Measurements from ENCODE around the gene IL15RA. TPM values are rescaled to one million over a fixed set of nuclear protein-coding genes. Genes with fewer than 3 reads are reported as not detected.

The IL15RA gene
- total and polyA plus RNA-seq, 2 of the 8 experiments (the other 6 are each of a cell fraction or from before 2014, with no cell fraction given): 1.3 to 1.4 TPM

- no peak overlapping the region for H2BK120ac ChIP-seq (replicated peaks; ENCODE audit: low read depth, low read length)
- no peak overlapping the region for H2AK5ac ChIP-seq (ENCODE audit: low read depth, low read length)
- no peaks in the 10 kb centered on the region for H3K79me1 ChIP-seq (ENCODE audit: low read depth, low read length)
- H3K18ac ChIP-seq (ENCODE audit: extremely low read depth, low read length): no peak overlapping the region
- no peak overlapping the region for H3K4ac ChIP-seq (replicated peaks; ENCODE audit: insufficient read length, low read depth, low read length)
- FAIRE-seq (no peak), DNase-seq (ENCODE audit: low read depth in 1 of 2, low spot score in 2 of 2) (no peak)
- no peaks in the 10 kb centered on the region for H3K9me3 ChIP-seq (ENCODE audit: insufficient read depth in 2 of 2, low read depth in 1 of 2, low read length in 1 of 2)
- H3K27me3 ChIP-seq (replicated peaks in 1 of 4; ENCODE audit: control insufficient read depth in 3 of 4, extremely low read depth in 1 of 4, insufficient read depth in 3 of 4, low read length in 3 of 4): no peaks in the 10 kb centered on the region
- ChIA-PET CTCF (ENCODE audit: partially characterized antibody) (interaction anchor here (0.6 to 3.2 kb wide), 28 partner anchors 8 to 392 kb away, joined by 3 to 15 read pairs (median 5); no protein-coding TSS in a partner anchor), POLR2A (ENCODE audit: partially characterized antibody) (no interaction called here)
- H2BK5ac ChIP-seq (ENCODE audit: low read depth, low read length): no peak overlapping the region
- no peak overlapping the region for H3K4me3 ChIP-seq (ENCODE audit: extremely low read depth in 1 of 4, insufficient read depth in 2 of 4, low read depth in 3 of 4, low read length in 4 of 4)
- H3K9ac ChIP-seq (replicated peaks in 1 of 4; ENCODE audit: extremely low read depth in 1 of 4, low read depth in 3 of 4, low read length in 3 of 4): no peak overlapping the region
- H2BK20ac ChIP-seq (ENCODE audit: low read length): no peak overlapping the region
- no peaks in the 10 kb centered on the region for H3K36me3 ChIP-seq (ENCODE audit: control insufficient read depth in 2 of 4, insufficient read depth in 4 of 4, low read length in 3 of 4)
- H4K91ac ChIP-seq (replicated peaks; ENCODE audit: insufficient read length, low read length): peak overlapping the region; percentile 44
- no peaks in the 10 kb centered on the region for H3K79me2 ChIP-seq (ENCODE audit: control insufficient read depth in 1 of 2, insufficient read depth in 2 of 2, low read length in 2 of 2)
- H3K23ac ChIP-seq (ENCODE audit: insufficient read length): no peak overlapping the region
- no peak overlapping the region for H2AFZ ChIP-seq (ENCODE audit: low read length)
- H4K5ac ChIP-seq (ENCODE audit: insufficient read length, low read depth, low read length): no peak overlapping the region
- H2BK15ac ChIP-seq (ENCODE audit: low read length): no peak overlapping the region
- no peaks in the 10 kb centered on the region for H4K20me1 ChIP-seq (replicated peaks in 1 of 2; ENCODE audit: control insufficient read depth in 1 of 2, insufficient read depth in 2 of 2, low read length in 2 of 2)
- H3K56ac ChIP-seq (replicated peaks; ENCODE audit: insufficient read length, low read depth, low read length): no peak overlapping the region
- H3K4me1 ChIP-seq (replicated peaks in 1 of 4; ENCODE audit: control insufficient read depth in 3 of 4, insufficient read depth in 4 of 4, low read length in 3 of 4): no peaks in the 10 kb centered on the region
- H3K4me2 ChIP-seq (ENCODE audit: insufficient read depth in 1 of 2, low read depth in 2 of 2, low read length in 2 of 2): no peak overlapping the region
- no peak overlapping the region for H2BK12ac ChIP-seq (ENCODE audit: low read depth, low read length)
- H3K14ac ChIP-seq (ENCODE audit: insufficient read length): no peak overlapping the region
- TF ChIP-seq CBX8 (IDR thresholded peaks at IDR 0.05; ENCODE audit: borderline replicate concordance, low read depth, low read length): no peak
- no peak for TF ChIP-seq POLR2AphosphoS5 (IDR thresholded peaks at IDR 0.05; ENCODE audit: low read depth, low read length)
- no peak for TF ChIP-seq BRCA1 (IDR thresholded peaks at IDR 0.05; ENCODE audit: low read depth, low read length)
- no peak for TF ChIP-seq YY1 (IDR thresholded peaks at IDR 0.05; ENCODE audit: low read depth, low read length)
- TF ChIP-seq EZH2 (IDR thresholded peaks at IDR 0.05; ENCODE audit: low read depth, low read length, severe bottlenecking): no peak
- no peak for TF ChIP-seq EGR1 (IDR thresholded peaks at IDR 0.05; ENCODE audit: borderline replicate concordance, low read depth, low read length)
- no peak for TF ChIP-seq NANOG (IDR thresholded peaks at IDR 0.05; ENCODE audit: insufficient read depth, low read depth, low read length, poor library complexity, severe bottlenecking)
- 87% methylated on average over 17 of the region's 17 CpGs; no CpG with 5 or more reads in 1 of the 2 experiments for whole genome bisulfite sequencing, 2 experiments (ENCODE audit: extremely low coverage in 1 of 2, insufficient coverage in 1 of 2, insufficient read length in 1 of 2, insufficient replicate concordance in 2 of 2, low coverage in 1 of 2, low lambda C conversion rate in 2 of 2, missing lambda C conversion rate in 1 of 2)
- H4K8ac ChIP-seq (ENCODE audit: extremely low read depth, insufficient read depth, low read length): no peak overlapping the region; the same call in 1 of the 2 replicates
- no peak overlapping the region for H3K27ac ChIP-seq (ENCODE audit: low read depth, low read length)
- peaks cover 1% of the 10 kb centered on the region; the same call in 1 of the 2 replicates for H3K23me2 ChIP-seq (ENCODE audit: low read depth, low read length)
Measured at GRCh38 chr10:6013413-6014192, 36.3 kb upstream of the IL15RA start.
